OCI-LY3 (cell line): ENCODE results near the gene KDM5B.

ENCODE experiments used
- H2AFZ ChIP-seq: fragments of 200-600, 300-600 bp; shearing (Covaris generic); 2 replicates; pipeline ENCODE4 v1.6.0; 2014; ENCODE audit warnings: antibody characterized with exemption, low read depth, low read length
- H3K27ac ChIP-seq: fragments of 200-600, 300-600 bp; sonication (generic); 2 replicates; pipeline ENCODE4 v1.5.1; 2014; ENCODE audit warnings: mild to moderate bottlenecking, low read length, moderate library complexity, mixed read lengths
- H3K27me3 ChIP-seq: fragments of 200-600, 300-600 bp; sonication (generic); 2 replicates; pipeline ENCODE4 v1.6.1; 2014; ENCODE audit warnings: low read depth, low read length, mixed read lengths
- H3K36me3 ChIP-seq: fragments of 200-600, 300-600 bp; sonication (generic); replicated peaks from 2 replicates; pipeline ENCODE3; 2014; ENCODE audit warnings: low read depth, low read length, mixed read lengths
- H3K4me1 ChIP-seq: fragments of 300-600, 200-600 bp; sonication (generic); 2 replicates; pipeline ENCODE4 v1.6.1; 2014; ENCODE audit warnings: low read length, mixed read lengths
- H3K4me2 ChIP-seq: fragments of 200-600, 300-600 bp; sonication (generic); 2 replicates; pipeline ENCODE4 v1.6.1; 2014; ENCODE audit warnings: low read length, mixed read lengths
- H3K4me3 ChIP-seq: fragments of 300-600, 200-600 bp; sonication (generic); 2 replicates; pipeline ENCODE4 v1.5.1; 2014; ENCODE audit warnings: antibody characterized with exemption, mild to moderate bottlenecking, low read length, moderate library complexity
- H3K79me2 ChIP-seq: fragments of 300-600, 200-600 bp; shearing (Covaris generic); 2 replicates; pipeline ENCODE4 v1.6.1; 2014; ENCODE audit warnings: mild to moderate bottlenecking, low read length, mixed read lengths
- H3K9ac ChIP-seq: fragments of 300-600, 200-600 bp; shearing (Covaris generic); 2 replicates; pipeline ENCODE4 v1.6.0; 2014; ENCODE audit warnings: mild to moderate bottlenecking, low read length, moderate library complexity
- H3K9me3 ChIP-seq: fragments of 200-600, 300-600 bp; shearing (Covaris generic); 2 replicates; pipeline ENCODE4 v1.6.1; 2014; ENCODE audit warnings: low read length, mixed read lengths; ENCODE audit not compliant: insufficient read depth
- H4K20me1 ChIP-seq: fragments of 200-600, 300-600 bp; sonication (generic); 2 replicates; pipeline ENCODE4 v1.6.1; 2016; ENCODE audit warnings: low read length, mixed read lengths; ENCODE audit not compliant: insufficient read depth
- CTCF ChIP-seq: fragments of 200-600, 300-600 bp; sonication (generic); IDR thresholded peaks from 2 replicates; pipeline ENCODE4 v1.5.1; 2014; ENCODE audit warnings: antibody characterized with exemption, low read length, low read depth
- EZH2phosphoT487 ChIP-seq: fragments of 200-600 bp; shearing (Covaris generic); IDR thresholded peaks from 2 replicates; pipeline ENCODE4 v1.6.1; 2018; ENCODE audit warnings: antibody characterized with exemption, mixed run types, low read depth

KDM5B gene

DNA sequence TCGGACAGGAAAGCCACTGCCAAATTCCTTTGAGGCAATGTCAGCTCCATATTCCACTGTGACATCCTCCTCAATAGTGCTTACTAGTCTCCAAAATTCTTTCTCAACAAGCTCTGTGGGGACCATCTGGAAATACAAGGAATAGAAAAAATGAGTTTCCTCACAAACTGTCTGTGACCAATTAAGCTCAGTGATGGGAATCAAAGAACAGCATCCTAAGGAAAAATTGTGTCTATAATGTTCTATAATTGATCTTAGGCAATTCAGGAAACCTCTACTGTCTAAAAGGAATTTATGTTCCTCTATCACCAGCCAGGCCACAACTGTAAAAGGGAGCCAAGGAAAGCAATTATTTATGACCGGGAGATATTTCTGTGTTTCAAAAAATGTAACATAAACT lies 51.8 kb downstream of the KDM5B start:
- Histone ChIP-seq H3K4me3 (no peak overlapping the region), H3K4me1 (no peaks in the 10 kb centered on the region)

GRCh38 chr1:202754293-202754692 lies 53.9 kb downstream of the KDM5B start:
- Histone ChIP-seq H4K20me1 (no peaks in the 10 kb centered on the region; the same call in 1 of the 2 replicates), H3K36me3 (peaks cover 31% of the 10 kb centered on the region), H3K4me2 (no peak overlapping the region), H3K9me3 (no peaks in the 10 kb centered on the region), H3K27ac (no peak overlapping the region), H3K4me3 (no peak overlapping the region), H3K27me3 (no peaks in the 10 kb centered on the region), H2AFZ (no peak overlapping the region), H3K9ac (no peak overlapping the region), H3K4me1 (no peaks in the 10 kb centered on the region), H3K79me2 (no peaks in the 10 kb centered on the region)
- TF ChIP-seq EZH2phosphoT487 (no peak), CTCF (no peak)

More for the DNA sequence above, 51.8 kb downstream of the KDM5B start:
- H3K9ac ChIP-seq, result no peak overlapping the region
- TF ChIP-seq EZH2phosphoT487, result no peak
- H2AFZ ChIP-seq, result no peak overlapping the region
- no peaks in the 10 kb centered on the region; the same call in 1 of the 2 replicates for H4K20me1 ChIP-seq
- H3K79me2 ChIP-seq, result no peaks in the 10 kb centered on the region
- no peaks in the 10 kb centered on the region for H3K27me3 ChIP-seq
- H3K4me2 ChIP-seq, result no peak overlapping the region
- no peak overlapping the region for H3K27ac ChIP-seq
- no peaks in the 10 kb centered on the region for H3K9me3 ChIP-seq
- peaks cover 27% of the 10 kb centered on the region for H3K36me3 ChIP-seq

DNA sequence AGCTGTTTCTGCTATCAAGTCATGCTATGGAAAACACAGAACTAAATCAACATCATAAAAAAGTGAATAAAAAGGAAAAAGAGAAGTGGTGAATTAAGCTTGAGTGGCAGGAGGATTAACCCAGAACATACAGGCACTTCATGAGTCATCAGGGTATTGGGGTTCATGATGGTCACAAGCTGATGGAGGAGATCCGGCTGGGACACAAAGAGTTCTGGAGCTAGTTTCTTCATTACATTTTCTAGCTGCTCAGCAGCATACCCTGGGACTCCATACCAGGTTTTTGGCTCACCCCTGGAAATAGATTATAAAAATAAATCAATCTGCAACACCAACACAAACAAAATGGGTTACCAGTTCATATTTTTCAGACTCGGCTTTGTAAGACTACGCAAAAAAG lies 55.4 kb downstream of the KDM5B start:
- TF ChIP-seq CTCF (no peak), EZH2phosphoT487 (no peak)
- Histone ChIP-seq H4K20me1 (no peaks in the 10 kb centered on the region; the same call in 1 of the 2 replicates), H3K36me3 (peaks cover 41% of the 10 kb centered on the region)

DNA sequence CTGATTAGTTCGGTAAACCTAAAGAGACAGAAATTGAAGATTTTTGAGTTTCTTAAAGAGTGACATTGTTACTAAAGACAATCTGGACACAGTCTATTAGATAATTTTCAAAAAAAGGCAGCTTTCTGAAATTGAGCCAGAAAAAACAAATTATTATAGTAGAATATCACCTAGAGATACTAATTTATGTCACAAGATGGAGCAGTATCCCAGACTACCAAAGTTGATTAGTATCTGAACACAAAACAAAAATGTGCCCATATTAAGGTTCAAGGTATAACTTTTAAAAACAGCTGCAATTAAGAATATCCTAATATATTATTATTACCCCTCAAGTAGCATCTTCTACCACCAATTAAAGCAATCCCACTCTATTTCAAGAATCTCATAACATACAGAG lies 57.5 kb downstream of the KDM5B start:
- Histone ChIP-seq H3K9me3 (no peaks in the 10 kb centered on the region), H3K27me3 (no peaks in the 10 kb centered on the region), H3K27ac (no peak overlapping the region), H3K79me2 (no peaks in the 10 kb centered on the region), H2AFZ (no peak overlapping the region), H3K36me3 (peaks cover 37% of the 10 kb centered on the region), H3K4me2 (no peak overlapping the region), H4K20me1 (peaks cover 6% of the 10 kb centered on the region), H3K4me1 (no peaks in the 10 kb centered on the region), H3K9ac (no peak overlapping the region), H3K4me3 (no peak overlapping the region)
- TF ChIP-seq EZH2phosphoT487, result no peak
- TF ChIP-seq CTCF, result peak; percentile 28

More for the DNA sequence above, 55.4 kb downstream of the KDM5B start:
- no peaks in the 10 kb centered on the region for H3K4me1 ChIP-seq
- H3K4me2 ChIP-seq, result no peak overlapping the region
- no peak overlapping the region for H3K27ac ChIP-seq
- no peaks in the 10 kb centered on the region for H3K79me2 ChIP-seq
- H3K27me3 ChIP-seq, result no peaks in the 10 kb centered on the region
- no peak overlapping the region for H3K9ac ChIP-seq
- H3K9me3 ChIP-seq, result no peaks in the 10 kb centered on the region
- H2AFZ ChIP-seq, result no peak overlapping the region
- no peak overlapping the region for H3K4me3 ChIP-seq

DNA sequence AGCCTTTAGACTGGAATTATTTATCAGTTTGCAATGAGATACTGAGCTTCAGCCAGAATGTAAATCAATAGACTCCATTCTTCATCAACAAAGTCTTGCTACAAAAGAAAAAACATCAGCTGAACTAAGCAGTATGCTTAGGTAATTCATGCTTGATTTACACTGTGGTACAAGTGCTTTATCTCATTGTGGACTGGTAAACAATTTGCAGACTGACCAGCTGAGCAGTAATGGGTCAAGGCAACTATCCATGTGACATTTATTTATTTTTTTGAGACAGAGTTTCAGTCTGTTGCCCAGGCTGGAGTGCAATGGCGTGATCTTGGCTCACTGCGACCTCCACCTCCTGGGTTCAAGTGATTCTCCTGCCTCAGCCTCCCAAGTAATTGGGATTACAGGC lies 58.2 kb downstream of the KDM5B start:
- no peaks in the 10 kb centered on the region for H3K4me1 ChIP-seq
- no peaks in the 10 kb centered on the region for H3K27me3 ChIP-seq
- no peaks in the 10 kb centered on the region for H3K79me2 ChIP-seq
- no peak overlapping the region for H3K4me2 ChIP-seq
- H2AFZ ChIP-seq, result no peak overlapping the region
- no peak overlapping the region for H3K9ac ChIP-seq
- H3K4me3 ChIP-seq, result no peak overlapping the region
- peaks cover 6% of the 10 kb centered on the region for H4K20me1 ChIP-seq
- no peaks in the 10 kb centered on the region for H3K9me3 ChIP-seq
- no peak overlapping the region for H3K27ac ChIP-seq
- H3K36me3 ChIP-seq, result peaks cover 42% of the 10 kb centered on the region
- TF ChIP-seq CTCF (no peak), EZH2phosphoT487 (no peak)
